ENCODE data around the gene UGT2B17. TPM values are rescaled to one million over a fixed set of nuclear protein-coding genes. Genes with fewer than 3 reads are reported as not detected.
A peak's percentile ranks its signal among the peaks of the same experiment; 100 is the strongest.
"Not testable (repeated sequence)": the region's sequence is repeated elsewhere in the genome, so short reads cannot be mapped to it uniquely, and the experiment has no call there.

The UGT2B17 gene
- total and polyA plus RNA-seq, 10 donors, result 0.10 to 1.9 (median 0.69) TPM; not detected in 1

DNA sequence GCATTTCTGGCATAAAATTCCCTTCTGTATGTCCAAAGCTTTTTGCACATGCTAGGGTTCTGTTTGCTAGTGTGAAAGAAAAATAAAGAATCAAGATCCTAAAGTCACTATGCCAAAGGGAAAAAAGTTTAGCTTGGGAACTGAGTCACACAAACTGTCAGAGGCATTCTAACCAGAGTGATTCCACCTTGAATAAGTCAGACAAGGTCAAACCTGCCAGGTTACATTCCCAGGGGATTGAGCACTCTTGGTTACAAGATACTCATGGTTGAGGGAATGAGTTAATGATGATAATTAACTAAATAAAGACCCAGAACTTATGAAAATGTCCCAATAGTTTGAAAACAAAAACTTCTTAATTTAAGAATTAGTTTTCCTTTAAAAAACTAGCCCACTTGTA lies 13.7 kb upstream of the UGT2B17 start:
- intact Hi-C loops (cut with DNase I; ENCODE audit: low total_unique reads), result no loop called here
- TF ChIP-seq, protein P1, sequence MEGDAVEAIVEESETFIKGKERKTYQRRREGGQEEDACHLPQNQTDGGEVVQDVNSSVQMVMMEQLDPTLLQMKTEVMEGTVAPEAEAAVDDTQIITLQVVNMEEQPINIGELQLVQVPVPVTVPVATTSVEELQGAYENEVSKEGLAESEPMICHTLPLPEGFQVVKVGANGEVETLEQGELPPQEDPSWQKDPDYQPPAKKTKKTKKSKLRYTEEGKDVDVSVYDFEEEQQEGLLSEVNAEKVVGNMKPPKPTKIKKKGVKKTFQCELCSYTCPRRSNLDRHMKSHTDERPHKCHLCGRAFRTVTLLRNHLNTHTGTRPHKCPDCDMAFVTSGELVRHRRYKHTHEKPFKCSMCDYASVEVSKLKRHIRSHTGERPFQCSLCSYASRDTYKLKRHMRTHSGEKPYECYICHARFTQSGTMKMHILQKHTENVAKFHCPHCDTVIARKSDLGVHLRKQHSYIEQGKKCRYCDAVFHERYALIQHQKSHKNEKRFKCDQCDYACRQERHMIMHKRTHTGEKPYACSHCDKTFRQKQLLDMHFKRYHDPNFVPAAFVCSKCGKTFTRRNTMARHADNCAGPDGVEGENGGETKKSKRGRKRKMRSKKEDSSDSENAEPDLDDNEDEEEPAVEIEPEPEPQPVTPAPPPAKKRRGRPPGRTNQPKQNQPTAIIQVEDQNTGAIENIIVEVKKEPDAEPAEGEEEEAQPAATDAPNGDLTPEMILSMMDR (IDR thresholded peaks at IDR 0.05 in 8 of 11, conservative IDR thresholded peaks at IDR 0.05 in 3 of 11), result no peak
- no peak for TF ChIP-seq POLR2A (IDR thresholded peaks at IDR 0.05)
- no peak for TF ChIP-seq POLR2AphosphoS5 (IDR thresholded peaks at IDR 0.05)
- H3K36me3 ChIP-seq, result no peaks in the 10 kb centered on the region
- H3K27me3 ChIP-seq (replicated peaks in 1 of 7), result no peaks in the 10 kb centered on the region
- no peak for DNase-seq
- no peak overlapping the region for H3K27ac ChIP-seq
- H3K9me3 ChIP-seq, result no peaks in the 10 kb centered on the region
- H3K4me3 ChIP-seq, result no peak overlapping the region
- H3K4me1 ChIP-seq, result no peaks in the 10 kb centered on the region

- H3K4me1 ChIP-seq, result no peaks in the 10 kb centered on the region
- no peaks in the 10 kb centered on the region for H3K27me3 ChIP-seq (replicated peaks in 1 of 7)
- no peak for DNase-seq
- intact Hi-C loops (cut with DNase I; ENCODE audit: low total_unique reads), result no loop called here
- TF ChIP-seq, protein P1 (IDR thresholded peaks at IDR 0.05 in 8 of 11, conservative IDR thresholded peaks at IDR 0.05 in 3 of 11), result no peak
- TF ChIP-seq POLR2A (IDR thresholded peaks at IDR 0.05) (no peak), POLR2AphosphoS5 (IDR thresholded peaks at IDR 0.05) (no peak)
- WGBS, 5 donors, result 75 to 81% (median 78%) methylated on average over 4 of the region's 4 CpGs; no CpG with 5 or more reads in 2 of the 5 donors
- H3K36me3 ChIP-seq, result no peaks in the 10 kb centered on the region
- peaks cover 0 to 7% (median 0%) of the 10 kb centered on the region in 8 donors for H3K9me3 ChIP-seq
- no peak overlapping the region for H3K4me3 ChIP-seq
- no peak overlapping the region for H3K27ac ChIP-seq
Observed at GRCh38 chr4:68582339-68582717, 6.2 kb upstream of the UGT2B17 start.

DNA sequence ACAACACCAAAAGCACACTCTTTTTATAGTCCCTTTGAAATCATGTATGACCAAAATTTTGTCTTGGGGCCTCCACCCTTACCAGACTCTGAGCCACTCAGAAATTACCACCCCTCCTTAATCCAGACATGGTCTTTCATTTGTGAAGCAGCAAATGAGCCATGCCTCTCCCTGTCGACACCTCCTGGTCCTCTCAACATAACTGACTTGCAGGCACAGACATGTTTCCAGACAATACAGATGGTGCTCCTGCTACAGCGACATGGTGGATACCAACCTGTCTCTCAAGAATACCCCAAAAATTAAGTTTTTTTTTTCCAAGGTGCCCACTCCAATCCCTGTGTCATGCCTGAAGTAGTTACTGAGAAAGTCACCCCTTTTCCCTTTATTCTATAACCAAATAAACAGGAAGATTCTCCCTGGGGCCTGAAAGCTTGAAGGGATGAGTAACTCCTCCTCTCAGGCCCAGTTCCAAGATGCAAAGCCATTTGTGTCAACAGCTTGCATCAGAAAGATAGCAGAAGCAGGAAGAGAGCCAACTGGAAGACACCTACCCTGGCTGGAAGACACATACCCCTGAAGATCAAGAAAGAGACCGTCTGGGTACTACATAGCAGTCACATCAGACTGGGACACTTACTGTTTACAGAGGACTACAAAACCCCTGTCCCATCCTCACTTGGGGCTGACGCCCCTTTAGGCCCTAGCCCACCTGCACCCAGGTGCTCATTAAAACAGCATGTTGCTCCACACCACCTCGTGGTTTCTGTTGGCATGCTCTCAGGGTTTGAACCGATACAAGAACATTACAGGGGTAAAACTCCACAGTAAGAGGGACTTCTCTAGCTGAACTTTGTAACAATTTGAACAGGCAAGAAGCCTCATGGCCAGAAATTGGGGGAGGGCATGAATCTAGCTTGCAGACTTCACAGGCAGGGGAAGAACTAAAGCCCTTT lies 5.5 kb upstream of the UGT2B17 start:
- intact Hi-C loops (cut with DNase I; ENCODE audit: low total_unique reads), result no loop called here
- TF ChIP-seq POLR2AphosphoS5 (IDR thresholded peaks at IDR 0.05) (no peak), POLR2A (IDR thresholded peaks at IDR 0.05) (no peak)
- TF ChIP-seq, protein P1 (IDR thresholded peaks at IDR 0.05 in 8 of 11, conservative IDR thresholded peaks at IDR 0.05 in 3 of 11), result no peak
- Histone ChIP-seq H3K4me3 (no peak overlapping the region), H3K9me3 (peaks cover 0 to 7% (median 0%) of the 10 kb centered on the region in 8 donors), H3K27ac (no peak overlapping the region), H3K4me1 (no peaks in the 10 kb centered on the region), H3K27me3 (replicated peaks in 1 of 7) (no peaks in the 10 kb centered on the region), H3K36me3 (no peaks in the 10 kb centered on the region)
- DNase-seq, result no peak
- 88 to 89% (median 88%) methylated on average over 5 to 6 of the region's 6 CpGs; no CpG with 5 or more reads in 2 of the 5 donors for WGBS, 5 donors

- no peak overlapping the region for H3K27ac ChIP-seq
- 75 to 100% (median 92%) methylated on average over 3 of the region's 3 CpGs; no CpG with 5 or more reads in 2 of the 5 donors for WGBS, 5 donors
- H3K4me1 ChIP-seq, result no peaks in the 10 kb centered on the region
- peaks cover 0 to 7% (median 0%) of the 10 kb centered on the region in 8 donors for H3K9me3 ChIP-seq
- H3K36me3 ChIP-seq, result no peaks in the 10 kb centered on the region
- TF ChIP-seq, protein P1 (IDR thresholded peaks at IDR 0.05 in 8 of 11, conservative IDR thresholded peaks at IDR 0.05 in 3 of 11), result no peak
- TF ChIP-seq POLR2A (IDR thresholded peaks at IDR 0.05) (no peak), POLR2AphosphoS5 (IDR thresholded peaks at IDR 0.05) (no peak)
- no peak for DNase-seq
- intact Hi-C loops (cut with DNase I; ENCODE audit: low total_unique reads), result no loop called here
- no peaks in the 10 kb centered on the region for H3K27me3 ChIP-seq (replicated peaks in 1 of 7)
- H3K4me3 ChIP-seq, result no peak overlapping the region
Observed at GRCh38 chr4:68577590-68577989, 1.5 kb upstream of the UGT2B17 start.

DNA sequence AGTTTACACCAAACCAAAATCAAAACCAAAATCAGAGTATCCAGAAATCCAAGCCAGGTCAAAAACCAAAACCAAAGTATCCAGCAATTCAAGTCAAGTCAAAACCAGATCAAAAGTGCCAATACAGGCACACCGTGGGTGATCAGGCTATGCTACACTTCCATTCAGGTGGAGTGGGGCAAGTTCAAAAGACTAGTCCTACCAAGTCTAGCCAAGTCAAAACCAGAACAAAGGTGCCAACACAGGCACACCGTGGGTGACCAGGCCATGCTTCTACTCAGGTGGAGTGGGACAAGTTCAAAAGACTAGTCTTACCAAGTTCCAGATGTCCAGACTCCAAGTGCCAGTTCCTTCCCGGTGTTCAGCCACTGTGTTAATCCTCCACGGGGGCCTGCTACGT lies 486 bp downstream of the UGT2B17 start:
- H3K4me3 ChIP-seq; DNase-seq; H3K36me3 ChIP-seq; H3K27me3 ChIP-seq (replicated peaks in 1 of 7); H3K4me1 ChIP-seq; intact Hi-C loops (cut with DNase I; ENCODE audit: low total_unique reads); H3K9me3 ChIP-seq: not testable (repeated sequence)
- H3K27ac ChIP-seq, result peak overlapping the region in 2 of 8 donors; percentile 23 to 37
- 73 to 88% (median 77%) methylated on average over 2 to 5 of the region's 5 CpGs; no CpG with 5 or more reads in 2 of the 5 donors for WGBS, 5 donors
